OCI-LY7 (cell line): Measurements from ENCODE around the gene RBL1.

Experiments
- EZH2phosphoT487 ChIP-seq: fragments of 200-600 bp; sonication (generic); IDR thresholded peaks from 2 replicates; pipeline ENCODE4 v1.6.1; 2018; ENCODE audit warnings: low read depth, borderline replicate concordance, mild to moderate bottlenecking, mixed run types, antibody characterized with exemption, low read length, moderate library complexity, mixed read lengths
- TF ChIP-seq, protein P1 (sequence below): fragments of 200-600 bp; sonication (generic); conservative IDR thresholded peaks from 2 replicates; pipeline ENCODE4 v1.5.1; 2014; ENCODE audit warnings: mild to moderate bottlenecking, antibody characterized with exemption, low read length, moderate library complexity, mixed read lengths

DNA sequence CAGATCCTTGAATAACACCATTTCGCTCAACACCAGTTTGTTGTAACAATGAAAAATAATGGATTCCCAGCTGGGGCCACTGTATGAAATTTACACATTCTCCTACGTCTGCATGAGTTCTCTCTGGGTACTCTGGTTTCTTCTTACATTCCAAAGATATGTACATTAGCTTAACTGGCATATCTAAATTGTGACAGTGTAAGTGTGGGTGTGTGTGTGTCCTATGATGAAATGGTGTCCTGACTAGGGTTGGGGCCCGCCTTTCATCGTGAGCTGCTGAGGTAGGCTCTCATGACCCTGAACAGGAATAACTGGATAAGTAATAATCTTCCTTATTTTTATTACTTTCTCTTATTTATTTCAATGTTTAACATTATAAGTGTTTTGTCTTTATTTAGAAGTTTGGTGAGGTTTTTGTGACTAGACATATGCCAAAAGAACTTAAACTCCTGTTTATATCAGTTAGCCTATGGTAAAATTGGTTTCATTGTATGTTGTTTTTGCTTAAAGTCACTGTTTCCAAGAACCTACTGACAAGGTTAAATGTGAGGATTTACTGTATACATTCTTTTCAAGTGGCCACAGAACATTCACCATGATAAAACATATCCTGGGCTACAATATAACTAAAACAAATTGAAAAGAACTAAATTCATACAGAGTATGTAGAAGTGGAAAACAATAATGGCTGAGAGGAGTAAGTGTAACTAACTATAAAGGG lies 42.4 kb downstream of the RBL1 start:
- TF ChIP-seq, protein P1, sequence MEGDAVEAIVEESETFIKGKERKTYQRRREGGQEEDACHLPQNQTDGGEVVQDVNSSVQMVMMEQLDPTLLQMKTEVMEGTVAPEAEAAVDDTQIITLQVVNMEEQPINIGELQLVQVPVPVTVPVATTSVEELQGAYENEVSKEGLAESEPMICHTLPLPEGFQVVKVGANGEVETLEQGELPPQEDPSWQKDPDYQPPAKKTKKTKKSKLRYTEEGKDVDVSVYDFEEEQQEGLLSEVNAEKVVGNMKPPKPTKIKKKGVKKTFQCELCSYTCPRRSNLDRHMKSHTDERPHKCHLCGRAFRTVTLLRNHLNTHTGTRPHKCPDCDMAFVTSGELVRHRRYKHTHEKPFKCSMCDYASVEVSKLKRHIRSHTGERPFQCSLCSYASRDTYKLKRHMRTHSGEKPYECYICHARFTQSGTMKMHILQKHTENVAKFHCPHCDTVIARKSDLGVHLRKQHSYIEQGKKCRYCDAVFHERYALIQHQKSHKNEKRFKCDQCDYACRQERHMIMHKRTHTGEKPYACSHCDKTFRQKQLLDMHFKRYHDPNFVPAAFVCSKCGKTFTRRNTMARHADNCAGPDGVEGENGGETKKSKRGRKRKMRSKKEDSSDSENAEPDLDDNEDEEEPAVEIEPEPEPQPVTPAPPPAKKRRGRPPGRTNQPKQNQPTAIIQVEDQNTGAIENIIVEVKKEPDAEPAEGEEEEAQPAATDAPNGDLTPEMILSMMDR: no peak
- TF ChIP-seq EZH2phosphoT487: no peak
